Activated T-helper 17 cell treated with anti-CD3 and anti-CD28 coated beads, Interleukin-2, amount 50 U/mL, for 72 hours (primary cell): Measurements from ENCODE around the gene OR2W3. TPM values are rescaled to one million over a fixed set of nuclear protein-coding genes. Genes with fewer than 3 reads are reported as not detected.

Experiments
- ATAC-seq: fragments of 150-1000 bp; cut with Tn5 transposase; replicated peaks from 2 replicates; pipeline ENCODE4 v1.10.0; 2021; ENCODE audit warnings: mild to moderate bottlenecking, moderate library complexity
- H3K27ac Mint-ChIP-seq: one replicate; pipeline ENCODE4 v1.8.0; 2022; ENCODE audit warnings: mixed read lengths
- H3K27me3 Mint-ChIP-seq: one replicate; pipeline ENCODE4 v1.8.0; 2022; ENCODE audit warnings: mixed read lengths
- H3K36me3 Mint-ChIP-seq: one replicate; pipeline ENCODE4 v1.8.0; 2022; ENCODE audit warnings: low read depth, mild to moderate bottlenecking, mixed read lengths
- H3K4me1 Mint-ChIP-seq: one replicate; pipeline ENCODE4 v1.8.0; 2022; ENCODE audit warnings: mixed read lengths
- H3K4me3 Mint-ChIP-seq: one replicate; pipeline ENCODE4 v1.8.0; 2022; ENCODE audit warnings: mild to moderate bottlenecking, mixed read lengths
- H3K9me3 Mint-ChIP-seq: one replicate; pipeline ENCODE4 v1.8.0; 2022; ENCODE audit warnings: mixed read lengths
- total RNA-seq, 2 donors: library from RNA; stranded (reverse); gene quantifications; one replicate each; pipeline ENCODE4 v1.2.3, GENCODE V29; 2022

Gene OR2W3
- total RNA-seq, 2 donors from 2014 or later: not detected

- no peak overlapping the region for H3K27ac Mint-ChIP-seq
- H3K36me3 Mint-ChIP-seq: no peaks in the 10 kb centered on the region
- peaks cover 2% of the 10 kb centered on the region for H3K27me3 Mint-ChIP-seq
- H3K4me1 Mint-ChIP-seq: no peaks in the 10 kb centered on the region
- peaks cover 3% of the 10 kb centered on the region for H3K9me3 Mint-ChIP-seq
- H3K4me3 Mint-ChIP-seq: no peak overlapping the region
- no peak for ATAC-seq
These were observed 47.2 kb downstream of the OR2W3 start for GRCh38 chr1:247942624-247943023.

Other genes with a start within 250 kb of the OR2W3 start
- not detected for gene OR13G1, start 215.8 kb upstream of the OR2W3 start, total RNA-seq
- not detected for gene OR6F1, start 178.9 kb upstream of the OR2W3 start, total RNA-seq
- gene OR14K1, start 157.0 kb upstream of the OR2W3 start, total RNA-seq: not detected
- not detected for gene OR14A2, start 147.4 kb upstream of the OR2W3 start, total RNA-seq
- not detected for gene OR1C1, start 135.0 kb upstream of the OR2W3 start, total RNA-seq
- not detected for gene OR14A16, start 71.5 kb upstream of the OR2W3 start, total RNA-seq
- gene OR11L1, start 53.7 kb upstream of the OR2W3 start, total RNA-seq: not detected
- gene TRIM58, start 38.4 kb upstream of the OR2W3 start, total RNA-seq: under 1 TPM; 0.13 to 0.19 TPM
- not detected for gene OR2T8, start 24.7 kb downstream of the OR2W3 start, total RNA-seq
- gene OR2AJ1, start 29.3 kb downstream of the OR2W3 start, total RNA-seq: not detected
- not detected for gene OR2L8, start 53.3 kb downstream of the OR2W3 start, total RNA-seq
- gene OR2AK2, start 69.6 kb downstream of the OR2W3 start, total RNA-seq: under 1 TPM in 1 of 2 donors, not detected in 1; 0.26 TPM
- gene OR2L5, start 118.1 kb downstream of the OR2W3 start, total RNA-seq: under 1 TPM in 1 of 2 donors, not detected in 1; 0.09 TPM
- gene OR2L2, start 134.5 kb downstream of the OR2W3 start, total RNA-seq: under 1 TPM; 0.11 TPM
- not detected for gene OR2L3, start 151.2 kb downstream of the OR2W3 start, total RNA-seq
- gene OR2L13, start 199.6 kb downstream of the OR2W3 start, total RNA-seq: not detected
- not detected for gene OR2M5, start 249.6 kb downstream of the OR2W3 start, total RNA-seq